Measurements from ENCODE around the gene THOC2. TPM values are rescaled to one million over a fixed set of nuclear protein-coding genes. Genes with fewer than 3 reads are reported as not detected.
A peak's percentile ranks its signal among the peaks of the same experiment; 100 is the strongest.

The THOC2 gene
- total and polyA plus RNA-seq, 9 of the 15 experiments (the other 6 are each of a cell fraction or from before 2014, with no cell fraction given), result 131 to 234 (median 192) TPM

DNA sequence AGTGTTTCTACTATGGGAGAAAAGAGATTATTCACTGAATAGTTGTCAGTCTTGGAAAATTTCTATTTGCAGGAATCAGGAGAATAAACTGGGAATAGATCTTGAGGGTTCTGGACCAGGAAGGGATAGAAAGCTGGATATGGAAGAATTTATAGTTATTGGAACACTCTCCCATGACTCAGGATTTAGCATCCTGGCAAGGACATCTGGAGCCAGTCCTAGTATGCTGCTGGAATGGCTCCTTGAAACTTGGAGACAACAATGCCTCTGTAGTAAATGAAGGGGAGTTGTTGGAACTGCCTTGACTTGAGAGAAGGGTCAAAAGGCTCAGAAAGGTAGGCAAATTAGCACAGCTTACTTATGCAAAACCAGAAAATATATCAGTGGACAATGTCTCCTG, 23.5 kb upstream of the THOC2 start:
- FAIRE-seq (no peak), ATAC-seq (no peak), DNase-seq (ENCODE audit: extremely low read depth in 1 of 4, low spot score in 3 of 4) (no peak)
- Histone ChIP-seq H3K4me2 (ENCODE audit: insufficient read depth, low read length) (no peak overlapping the region), H3K9me3 (replicated peaks; ENCODE audit: control insufficient read depth, insufficient read depth, low read depth, low read length) (no peaks in the 10 kb centered on the region), H3K9me1 (ENCODE audit: control insufficient read depth, insufficient read depth, low read length) (no peaks in the 10 kb centered on the region), H3K27ac (ENCODE audit: extremely low read depth, low read depth, low read length) (no peak overlapping the region), H3K27me3 (ENCODE audit: control insufficient read depth in 2 of 2, insufficient read depth in 2 of 2, low read length in 2 of 2) (no peaks in the 10 kb centered on the region), H3K4me1 (replicated peaks in 1 of 2; ENCODE audit: control insufficient read depth in 2 of 2, insufficient read depth in 2 of 2, low read length in 2 of 2) (no peaks in the 10 kb centered on the region; a peak in 1 of 5 replicates), H3K36me3 (ENCODE audit: control insufficient read depth, insufficient read depth, low read length) (no peaks in the 10 kb centered on the region), H3K4me3 (no peak overlapping the region), H2AFZ (ENCODE audit: low read depth, low read length) (0 out of 2 replicates have a peak overlapping the region, but pooled peaks have one; percentile 40), H4K20me1 (replicated peaks; ENCODE audit: control insufficient read depth, insufficient read depth, low read length) (no peaks in the 10 kb centered on the region), H3K79me2 (ENCODE audit: control insufficient read depth, insufficient read depth, low read length) (no peaks in the 10 kb centered on the region), H3K9ac (ENCODE audit: insufficient read depth in 1 of 2, low read depth in 2 of 2, low read length in 2 of 2) (no peak overlapping the region)
- CTCF ChIA-PET (ENCODE audit: low intra/inter-chr PET ratio), result no interaction called here
- BruUV-seq (replicated peaks), result no TSS peak
- no peak for TF ChIP-seq TAL1 (IDR thresholded peaks at IDR 0.05)
- no peak for TF ChIP-seq RBM34 (IDR thresholded peaks at IDR 0.05; ENCODE audit: borderline replicate concordance, insufficient read depth, low read length)
- TF ChIP-seq NRF1 (conservative IDR thresholded peaks at IDR 0.05 in 1 of 2, IDR thresholded peaks at IDR 0.05 in 1 of 2), result no peak
- TF ChIP-seq, protein P1, sequence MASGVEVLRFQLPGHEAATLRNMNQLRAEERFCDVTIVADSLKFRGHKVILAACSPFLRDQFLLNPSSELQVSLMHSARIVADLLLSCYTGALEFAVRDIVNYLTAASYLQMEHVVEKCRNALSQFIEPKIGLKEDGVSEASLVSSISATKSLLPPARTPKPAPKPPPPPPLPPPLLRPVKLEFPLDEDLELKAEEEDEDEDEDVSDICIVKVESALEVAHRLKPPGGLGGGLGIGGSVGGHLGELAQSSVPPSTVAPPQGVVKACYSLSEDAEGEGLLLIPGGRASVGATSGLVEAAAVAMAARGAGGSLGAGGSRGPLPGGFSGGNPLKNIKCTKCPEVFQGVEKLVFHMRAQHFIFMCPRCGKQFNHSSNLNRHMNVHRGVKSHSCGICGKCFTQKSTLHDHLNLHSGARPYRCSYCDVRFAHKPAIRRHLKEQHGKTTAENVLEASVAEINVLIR (CRISPR knock-in tag; IDR thresholded peaks at IDR 0.05), result no peak
- TF ChIP-seq, protein P2, sequence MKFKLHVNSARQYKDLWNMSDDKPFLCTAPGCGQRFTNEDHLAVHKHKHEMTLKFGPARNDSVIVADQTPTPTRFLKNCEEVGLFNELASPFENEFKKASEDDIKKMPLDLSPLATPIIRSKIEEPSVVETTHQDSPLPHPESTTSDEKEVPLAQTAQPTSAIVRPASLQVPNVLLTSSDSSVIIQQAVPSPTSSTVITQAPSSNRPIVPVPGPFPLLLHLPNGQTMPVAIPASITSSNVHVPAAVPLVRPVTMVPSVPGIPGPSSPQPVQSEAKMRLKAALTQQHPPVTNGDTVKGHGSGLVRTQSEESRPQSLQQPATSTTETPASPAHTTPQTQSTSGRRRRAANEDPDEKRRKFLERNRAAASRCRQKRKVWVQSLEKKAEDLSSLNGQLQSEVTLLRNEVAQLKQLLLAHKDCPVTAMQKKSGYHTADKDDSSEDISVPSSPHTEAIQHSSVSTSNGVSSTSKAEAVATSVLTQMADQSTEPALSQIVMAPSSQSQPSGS (CRISPR knock-in tag; IDR thresholded peaks at IDR 0.05), result no peak
- TF ChIP-seq DPF2 (IDR thresholded peaks at IDR 0.05), result no peak
- TF ChIP-seq, protein P3, sequence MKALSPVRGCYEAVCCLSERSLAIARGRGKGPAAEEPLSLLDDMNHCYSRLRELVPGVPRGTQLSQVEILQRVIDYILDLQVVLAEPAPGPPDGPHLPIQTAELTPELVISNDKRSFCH (CRISPR knock-in tag; IDR thresholded peaks at IDR 0.05), result no peak
- TF ChIP-seq, protein P3 (tag; IDR thresholded peaks at IDR 0.05), result no peak
- no peak for TF ChIP-seq ZNF263 (CRISPR knock-in tag; IDR thresholded peaks at IDR 0.05; ENCODE audit: borderline replicate concordance)
- in situ Hi-C loops (cut with MboI), result no loop called here
- POLR2A ChIA-PET, result no interaction called here
- intact Hi-C loops (cut with micrococcal nuclease), result no loop called here
